WERI-Rb-1 (cell line): ENCODE measurements around the gene TLCD3A.
A peak's percentile ranks its signal among the peaks of the same experiment; 100 is the strongest.

ENCODE experiments used
- DNase-seq: peaks from one replicate; pipeline ENCODE4 v3.0.0-alpha.2; 2020
- H3K27ac ChIP-seq: fragments of 250-450 bp; sonication (Bioruptor Pico); 2 replicates; pipeline ENCODE4 v1.5.1; 2020; ENCODE audit warnings: mild to moderate bottlenecking, moderate library complexity
- H3K27me3 ChIP-seq: fragments of 250-450 bp; sonication (Bioruptor Pico); 2 replicates; pipeline ENCODE4 v1.5.1; 2021; ENCODE audit warnings: mild to moderate bottlenecking, low read depth, moderate library complexity; ENCODE audit not compliant: insufficient read depth, severe bottlenecking
- H3K36me3 ChIP-seq: fragments of 250-450 bp; sonication (Bioruptor Pico); 2 replicates; pipeline ENCODE4 v1.5.1; 2020; ENCODE audit warnings: mild to moderate bottlenecking, moderate library complexity
- H3K4me3 ChIP-seq: 2 replicates; pipeline ENCODE4 v1.5.1; 2011; ENCODE audit warnings: low read depth, mild to moderate bottlenecking, control low read depth, low read length
- H3K9me3 ChIP-seq: fragments of 250-450 bp; sonication (Bioruptor Pico); 2 replicates; pipeline ENCODE4 v1.5.1; 2021; ENCODE audit warnings: mild to moderate bottlenecking, moderate library complexity; ENCODE audit not compliant: severe bottlenecking
- CTCF ChIP-seq: IDR thresholded peaks from 2 replicates; pipeline ENCODE4 v1.5.1; 2011; ENCODE audit warnings: low read depth, mild to moderate bottlenecking, control low read depth, inconsistent platforms, low read length

TLCD3A gene

GRCh38 chr17:728911-729310, 3.5 kb upstream of the TLCD3A start:
- Histone ChIP-seq H3K36me3 (peaks cover 7% of the 10 kb centered on the region), H3K4me3 (no peak overlapping the region), H3K27me3 (no peaks in the 10 kb centered on the region), H3K27ac (no peak overlapping the region), H3K9me3 (no peaks in the 10 kb centered on the region)
- DNase-seq: no peak
- no peak for TF ChIP-seq CTCF

GRCh38 chr17:731644-732066, 741 bp upstream of the TLCD3A start:
- H3K27ac ChIP-seq: peak overlapping the region; percentile 83
- DNase-seq: no peak
- TF ChIP-seq CTCF: no peak

GRCh38 chr17:732902-733720, 715 bp downstream of the TLCD3A start:
- no peaks in the 10 kb centered on the region for H3K27me3 ChIP-seq
- no peak for TF ChIP-seq CTCF
- peaks cover 47% of the 10 kb centered on the region for H3K36me3 ChIP-seq
- H3K9me3 ChIP-seq: no peaks in the 10 kb centered on the region
- DNase-seq: peak; percentile 25
- peak overlapping the region; percentile 90 for H3K27ac ChIP-seq
- peak overlapping the region; percentile 73 for H3K4me3 ChIP-seq

More at GRCh38 chr17:731644-732066, 741 bp upstream of the TLCD3A start:
- Histone ChIP-seq H3K27me3 (no peaks in the 10 kb centered on the region), H3K36me3 (peaks cover 34% of the 10 kb centered on the region), H3K9me3 (no peaks in the 10 kb centered on the region), H3K4me3 (peak overlapping the region; percentile 81)

GRCh38 chr17:733743-734142, 1.3 kb downstream of the TLCD3A start:
- peaks cover 53% of the 10 kb centered on the region for H3K36me3 ChIP-seq
- no peaks in the 10 kb centered on the region for H3K27me3 ChIP-seq
- no peak for DNase-seq
- no peak overlapping the region for H3K27ac ChIP-seq
- no peak for TF ChIP-seq CTCF
- peak overlapping the region; percentile 73; the same call in 1 of the 2 replicates for H3K4me3 ChIP-seq
- no peaks in the 10 kb centered on the region for H3K9me3 ChIP-seq

GRCh38 chr17:737561-738113, 5.2 kb downstream of the TLCD3A start:
- Histone ChIP-seq H3K4me3 (no peak overlapping the region), H3K27me3 (no peaks in the 10 kb centered on the region), H3K36me3 (peaks cover 88% of the 10 kb centered on the region), H3K9me3 (no peaks in the 10 kb centered on the region), H3K27ac (no peak overlapping the region)
- DNase-seq: no peak
- TF ChIP-seq CTCF: no peak
